GM23248 (cell line): ENCODE data around the gene HAL.

Experiments used
- EZH2 ChIP-seq: fragments of 200-600 bp; sonication (generic); IDR thresholded peaks from 2 replicates; pipeline ENCODE4 v1.6.1; 2018; ENCODE audit warnings: antibody characterized with exemption, mild to moderate bottlenecking; ENCODE audit not compliant: insufficient read depth, poor library complexity, severe bottlenecking
- EZH2phosphoT487 ChIP-seq: fragments of 200-600 bp; sonication (generic); IDR thresholded peaks from 2 replicates; pipeline ENCODE4 v1.6.1; 2018; ENCODE audit warnings: antibody characterized with exemption, moderate library complexity, mild to moderate bottlenecking, low read depth; ENCODE audit not compliant: insufficient read depth

GRCh38 chr12:95982602-95983001 lies 13.5 kb downstream of the HAL start:
- TF ChIP-seq EZH2 (no peak), EZH2phosphoT487 (no peak)
